GM23248 (cell line): Measurements from ENCODE around the gene SBF2. TPM values are rescaled to one million over a fixed set of nuclear protein-coding genes. Genes with fewer than 3 reads are reported as not detected.

Experiments used
- DNase-seq: peaks from one replicate; pipeline ENCODE4 v3.0.0-alpha.2; 2015
- H2AFZ ChIP-seq: fragments of 200-600 bp; sonication (generic); 2 replicates; pipeline ENCODE4 v1.6.1; 2016; ENCODE audit warnings: antibody characterized with exemption
- H3F3A ChIP-seq: fragments of 200-600 bp; sonication (generic); 2 replicates; pipeline ENCODE4 v1.6.1; 2016; ENCODE audit warnings: mild to moderate bottlenecking, antibody characterized with exemption, mixed run types; ENCODE audit not compliant: insufficient read depth
- H3K27ac ChIP-seq: fragments of 200-600 bp; sonication (generic); 2 replicates; pipeline ENCODE4 v1.5.1; 2016; ENCODE audit warnings: mild to moderate bottlenecking
- H3K27me3 ChIP-seq: fragments of 200-600 bp; sonication (generic); replicated peaks from 2 replicates; pipeline ENCODE4 v1.6.1; 2016; ENCODE audit warnings: mild to moderate bottlenecking; ENCODE audit not compliant: insufficient read depth
- H3K36me3 ChIP-seq: fragments of 200-600 bp; sonication (generic); 2 replicates; pipeline ENCODE4 v1.6.1; 2016; ENCODE audit warnings: low read depth, mild to moderate bottlenecking
- H3K4me1 ChIP-seq: fragments of 200-600 bp; sonication (generic); 2 replicates; pipeline ENCODE4 v1.6.1; 2016; ENCODE audit warnings: mild to moderate bottlenecking; ENCODE audit not compliant: insufficient read depth
- H3K4me2 ChIP-seq: fragments of 200-600 bp; sonication (generic); one replicate; pipeline ENCODE4 v1.6.1; 2016; ENCODE audit warnings: mild to moderate bottlenecking; ENCODE audit not compliant: unreplicated experiment
- H3K4me3 ChIP-seq: fragments of 200-600 bp; sonication (generic); 2 replicates; pipeline ENCODE4 v1.5.1; 2016; ENCODE audit warnings: mild to moderate bottlenecking
- H3K79me2 ChIP-seq: fragments of 200-600 bp; sonication (generic); 2 replicates; pipeline ENCODE4 v1.6.1; 2016; ENCODE audit warnings: mild to moderate bottlenecking; ENCODE audit not compliant: insufficient read depth
- H3K9ac ChIP-seq: fragments of 200-600 bp; sonication (generic); 2 replicates; pipeline ENCODE4 v1.6.1; 2016; ENCODE audit warnings: mild to moderate bottlenecking
- H3K9me2 ChIP-seq: fragments of 200-600 bp; sonication (generic); 2 replicates; pipeline ENCODE4 v1.6.1; 2016; ENCODE audit warnings: mixed run types, mild to moderate bottlenecking, moderate library complexity; ENCODE audit not compliant: insufficient read depth
- H3K9me3 ChIP-seq: fragments of 200-600 bp; sonication (generic); one replicate; pipeline ENCODE4 v1.6.1; 2017; ENCODE audit warnings: low read depth
- H4K20me1 ChIP-seq: fragments of 200-600 bp; sonication (generic); 2 replicates; pipeline ENCODE4 v1.6.0; 2016; ENCODE audit not compliant: insufficient read depth
- EZH2 ChIP-seq: fragments of 200-600 bp; sonication (generic); IDR thresholded peaks from 2 replicates; pipeline ENCODE4 v1.6.1; 2018; ENCODE audit warnings: antibody characterized with exemption, mild to moderate bottlenecking; ENCODE audit not compliant: insufficient read depth, poor library complexity, severe bottlenecking
- EZH2phosphoT487 ChIP-seq: fragments of 200-600 bp; sonication (generic); IDR thresholded peaks from 2 replicates; pipeline ENCODE4 v1.6.1; 2018; ENCODE audit warnings: antibody characterized with exemption, moderate library complexity, mild to moderate bottlenecking, low read depth; ENCODE audit not compliant: insufficient read depth
- WGBS, 2 experiments: methylation state at CpG; one replicate each; pipeline ENCODE4 v1.1.6; 2015 to 2017; ENCODE audit warnings: low lambda C conversion rate in 2 of 2, low coverage in 1 of 2; ENCODE audit errors: missing lambda C conversion rate in 2 of 2; 5-methylcytosine and 5-hydroxymethylcytosine counted together
- in situ Hi-C: fragments of 300-500 bp; cut with MboI; formaldehyde crosslinking; loops from 2 replicates; pipeline ENCODE4 v1.15.0; 2020
- polyA plus RNA-seq: library from polyadenylated mRNA; unstranded; fragments of >200 nt; fragmentation: Nextera tagmentation; extraction: Ambion mirVana; gene quantifications from 2 replicates; pipeline ENCODE4 v1.2.1, GENCODE V29; 2016
- total RNA-seq: library from RNA; depleted of rRNA; stranded (reverse); fragments of >200 nt; shearing (Covaris generic); gene quantifications from 2 replicates; pipeline ENCODE4 v1.2.3, GENCODE V29; 2014

Gene SBF2
- total and polyA plus RNA-seq, 2 experiments from 2014 or later, result 21.9 to 32.7 TPM

GRCh38 chr11:10108915-10109680 lies 184.9 kb downstream of the SBF2 start:
- H3K27me3 ChIP-seq, result no peaks in the 10 kb centered on the region
- H3K9ac ChIP-seq, result 0 out of 2 replicates have a peak overlapping the region, but pooled peaks have one; percentile 3
- H3K79me2 ChIP-seq, result peaks cover 46% of the 10 kb centered on the region
- DNase-seq, result peak; percentile 61
- H2AFZ ChIP-seq, result no peak overlapping the region
- peak overlapping the region; percentile 22 for H3K4me3 ChIP-seq
- H3K9me2 ChIP-seq, result no peaks in the 10 kb centered on the region
- no peak for TF ChIP-seq EZH2phosphoT487
- no peak for TF ChIP-seq EZH2
- peak overlapping the region; percentile 44 for H3K4me2 ChIP-seq
- in situ Hi-C loops, result no loop called here
- H3F3A ChIP-seq, result peaks cover 20% of the 10 kb centered on the region
- H3K9me3 ChIP-seq, result no peaks in the 10 kb centered on the region
- WGBS, 2 experiments, result 21 to 32% methylated on average over 3 of the region's 3 CpGs
- no peaks in the 10 kb centered on the region for H3K36me3 ChIP-seq
- H4K20me1 ChIP-seq, result no peaks in the 10 kb centered on the region
- H3K4me1 ChIP-seq, result peaks cover 32% of the 10 kb centered on the region
- peak overlapping the region; percentile 56 for H3K27ac ChIP-seq

GRCh38 chr11:10107497-10107896 lies 186.5 kb downstream of the SBF2 start:
- in situ Hi-C loops, result no loop called here
- TF ChIP-seq EZH2phosphoT487, result no peak
- peaks cover 17% of the 10 kb centered on the region for H3F3A ChIP-seq
- no peaks in the 10 kb centered on the region for H3K9me2 ChIP-seq
- peaks cover 32% of the 10 kb centered on the region; the same call in 1 of the 2 replicates for H3K79me2 ChIP-seq
- H3K4me2 ChIP-seq, result no peak overlapping the region
- H3K9me3 ChIP-seq, result no peaks in the 10 kb centered on the region
- H4K20me1 ChIP-seq, result no peaks in the 10 kb centered on the region
- DNase-seq, result no peak
- H3K36me3 ChIP-seq, result no peaks in the 10 kb centered on the region
- H3K4me1 ChIP-seq, result peaks cover 32% of the 10 kb centered on the region
- H3K27me3 ChIP-seq, result no peaks in the 10 kb centered on the region
- no peak overlapping the region for H2AFZ ChIP-seq
- no peak overlapping the region for H3K27ac ChIP-seq
- H3K4me3 ChIP-seq, result no peak overlapping the region
- no peak overlapping the region for H3K9ac ChIP-seq
- 43 to 52% methylated on average over 2 of the region's 2 CpGs for WGBS, 2 experiments

- Histone ChIP-seq H3K27ac (no peak overlapping the region), H3K4me3 (no peak overlapping the region), H3K79me2 (peaks cover 65% of the 10 kb centered on the region), H4K20me1 (no peaks in the 10 kb centered on the region), H3K27me3 (no peaks in the 10 kb centered on the region), H2AFZ (no peak overlapping the region), H3K9me2 (no peaks in the 10 kb centered on the region), H3K36me3 (no peaks in the 10 kb centered on the region), H3K4me2 (no peak overlapping the region), H3K9me3 (peaks cover 6% of the 10 kb centered on the region), H3K9ac (no peak overlapping the region), H3K4me1 (no peaks in the 10 kb centered on the region), H3F3A (no peaks in the 10 kb centered on the region)
- in situ Hi-C loops, result no loop called here
- DNase-seq, result no peak
- WGBS, 2 experiments, result 98% methylated on average over 4 of the region's 4 CpGs
- TF ChIP-seq EZH2phosphoT487 (no peak), EZH2 (no peak)
These were observed 196.4 kb downstream of the SBF2 start for GRCh38 chr11:10097615-10098014.

GRCh38 chr11:10096987-10097386 lies 197.0 kb downstream of the SBF2 start:
- no peaks in the 10 kb centered on the region for H3K36me3 ChIP-seq
- TF ChIP-seq EZH2, result no peak
- TF ChIP-seq EZH2phosphoT487, result no peak
- H2AFZ ChIP-seq, result no peak overlapping the region
- in situ Hi-C loops, result no loop called here
- no peak overlapping the region for H3K27ac ChIP-seq
- no peak overlapping the region for H3K4me2 ChIP-seq
- no peaks in the 10 kb centered on the region for H3F3A ChIP-seq
- H3K4me3 ChIP-seq, result no peak overlapping the region
- H3K9ac ChIP-seq, result no peak overlapping the region
- peaks cover 6% of the 10 kb centered on the region for H3K9me3 ChIP-seq
- H3K9me2 ChIP-seq, result no peaks in the 10 kb centered on the region
- DNase-seq, result no peak
- H3K4me1 ChIP-seq, result no peaks in the 10 kb centered on the region
- no peaks in the 10 kb centered on the region for H4K20me1 ChIP-seq
- H3K79me2 ChIP-seq, result peaks cover 71% of the 10 kb centered on the region
- WGBS, 2 experiments, result 94 to 100% methylated on average over 5 of the region's 5 CpGs
- no peaks in the 10 kb centered on the region for H3K27me3 ChIP-seq
